Muscle layer of duodenum (tissue), 2 donors: Measurements from ENCODE around the gene HS2ST1.
"Not testable (repeated sequence)": the region's sequence is repeated elsewhere in the genome, so short reads cannot be mapped to it uniquely, and the experiment has no call there.

ENCODE experiments used
- H3K27ac ChIP-seq: one replicate; pipeline ENCODE4 v1.7.0; 2013; ENCODE audit warnings: mild to moderate bottlenecking, low read length
- H3K27me3 ChIP-seq: one replicate; pipeline ENCODE4 v1.7.0; 2013; ENCODE audit warnings: low read depth, mild to moderate bottlenecking, control low read depth, low read length
- H3K36me3 ChIP-seq, 2 donors: one replicate each; pipeline ENCODE4 v1.7.0; 2013; ENCODE audit warnings: low read length in 2 of 2, control low read depth in 1 of 2, mild to moderate bottlenecking in 1 of 2; ENCODE audit not compliant: insufficient read depth in 2 of 2, control insufficient read depth in 1 of 2
- H3K4me1 ChIP-seq, 2 donors: one replicate each; pipeline ENCODE4 v1.7.0; 2013; ENCODE audit warnings: low read length in 2 of 2, mild to moderate bottlenecking in 2 of 2, control low read depth in 1 of 2, moderate library complexity in 1 of 2; ENCODE audit not compliant: insufficient read depth in 2 of 2, control insufficient read depth in 1 of 2
- H3K4me3 ChIP-seq, 2 donors: one replicate each; pipeline ENCODE4 v1.7.0; 2013; ENCODE audit warnings: low read length in 2 of 2, low read depth in 1 of 2, mild to moderate bottlenecking in 1 of 2
- H3K9me3 ChIP-seq, 2 donors: one replicate each; pipeline ENCODE4 v1.7.0; 2013; ENCODE audit warnings: low read length in 2 of 2, control low read depth in 1 of 2, mild to moderate bottlenecking in 1 of 2; ENCODE audit not compliant: control insufficient read depth in 1 of 2
- donor health status: healthy.

HS2ST1 gene

GRCh38 chr1:86914601-86914997 lies at the start of gene HS2ST1:
TSS of gene HS2ST1 (plus strand) at chr1:86914635.
- H3K27me3 ChIP-seq: no peaks in the 10 kb centered on the region
- H3K4me1 ChIP-seq: peaks cover 9 to 19% of the 10 kb centered on the region in 2 donors

GRCh38 chr1:86865973-86866637 lies 48.3 kb upstream of the HS2ST1 start:
- Histone ChIP-seq H3K4me3 (no peak overlapping the region), H3K9me3 (no peaks in the 10 kb centered on the region), H3K27me3 (no peaks in the 10 kb centered on the region), H3K4me1 (no peaks in the 10 kb centered on the region), H3K36me3 (no peaks in the 10 kb centered on the region), H3K27ac (no peak overlapping the region)

More at GRCh38 chr1:86914601-86914997, at the start of gene HS2ST1:
- H3K9me3 ChIP-seq: no peaks in the 10 kb centered on the region
- H3K4me3 ChIP-seq: peak within 1 kb of the TSS; percentile 97 to 99
- peak within 1 kb of the TSS; percentile 98 for H3K27ac ChIP-seq
- H3K36me3 ChIP-seq: peaks cover 0 to 7% of the 10 kb centered on the region in 2 donors

DNA sequence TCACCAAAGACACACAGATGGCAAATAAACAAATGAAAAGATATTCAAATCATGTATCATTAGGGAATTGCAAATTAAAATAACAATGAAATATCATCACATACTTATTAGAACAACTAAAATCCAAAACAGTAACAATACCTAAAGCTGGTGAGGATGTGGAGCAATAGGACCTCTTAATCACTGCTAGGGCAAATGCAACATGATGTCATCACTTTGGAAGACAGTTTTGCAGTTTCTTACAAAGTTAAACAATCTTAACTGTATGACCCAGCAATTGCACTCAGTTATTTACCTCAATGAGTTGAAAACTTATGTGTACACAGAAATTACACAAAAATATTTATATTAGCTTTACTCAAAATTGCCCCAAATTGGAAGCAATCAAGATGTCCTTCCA lies 47.8 kb upstream of the HS2ST1 start:
- Histone ChIP-seq H3K4me1 (no peaks in the 10 kb centered on the region), H3K27me3 (no peaks in the 10 kb centered on the region), H3K4me3 (no peak overlapping the region), H3K9me3 (no peaks in the 10 kb centered on the region), H3K27ac (no peak overlapping the region), H3K36me3 (no peaks in the 10 kb centered on the region)

GRCh38 chr1:86867278-86867677 lies 47.2 kb upstream of the HS2ST1 start:
- H3K36me3 ChIP-seq, H3K9me3 ChIP-seq, H3K27ac ChIP-seq, H3K4me1 ChIP-seq, H3K27me3 ChIP-seq, H3K4me3 ChIP-seq: not testable (repeated sequence)

- H3K4me3 ChIP-seq: no peak overlapping the region
- no peaks in the 10 kb centered on the region for H3K27me3 ChIP-seq
- H3K9me3 ChIP-seq: no peaks in the 10 kb centered on the region
- H3K4me1 ChIP-seq: no peaks in the 10 kb centered on the region
- H3K27ac ChIP-seq: no peak overlapping the region
- no peaks in the 10 kb centered on the region for H3K36me3 ChIP-seq
Measured at GRCh38 chr1:86868477-86868876, 46.0 kb upstream of the HS2ST1 start.

DNA sequence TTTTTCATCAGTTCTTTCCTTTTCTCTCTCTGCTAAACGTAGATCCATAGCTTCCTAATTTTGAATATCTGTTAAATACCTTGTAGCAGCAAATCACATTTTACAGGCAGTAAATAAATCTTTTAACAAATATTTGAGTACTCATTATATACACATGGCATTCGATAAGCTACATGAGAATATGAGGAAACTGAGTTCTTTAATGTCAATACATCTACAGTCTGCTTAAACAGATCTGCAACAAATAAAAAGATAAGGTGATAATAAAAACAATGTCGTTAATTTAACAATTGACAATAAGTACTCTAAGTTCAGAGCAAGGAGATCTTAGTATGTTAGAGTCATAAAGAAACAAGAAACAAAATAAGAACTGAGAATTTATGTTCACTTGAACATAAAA lies 43.4 kb upstream of the HS2ST1 start:
- no peaks in the 10 kb centered on the region for H3K36me3 ChIP-seq
- H3K4me1 ChIP-seq: no peaks in the 10 kb centered on the region
- H3K27ac ChIP-seq: no peak overlapping the region
- no peak overlapping the region for H3K4me3 ChIP-seq
- no peaks in the 10 kb centered on the region for H3K27me3 ChIP-seq
- H3K9me3 ChIP-seq: no peaks in the 10 kb centered on the region

- Histone ChIP-seq H3K4me1 (no peaks in the 10 kb centered on the region), H3K27me3 (no peaks in the 10 kb centered on the region), H3K27ac (no peak overlapping the region), H3K9me3 (no peaks in the 10 kb centered on the region), H3K4me3 (no peak overlapping the region), H3K36me3 (no peaks in the 10 kb centered on the region)
Measured at GRCh38 chr1:86872086-86872485, 42.3 kb upstream of the HS2ST1 start.

DNA sequence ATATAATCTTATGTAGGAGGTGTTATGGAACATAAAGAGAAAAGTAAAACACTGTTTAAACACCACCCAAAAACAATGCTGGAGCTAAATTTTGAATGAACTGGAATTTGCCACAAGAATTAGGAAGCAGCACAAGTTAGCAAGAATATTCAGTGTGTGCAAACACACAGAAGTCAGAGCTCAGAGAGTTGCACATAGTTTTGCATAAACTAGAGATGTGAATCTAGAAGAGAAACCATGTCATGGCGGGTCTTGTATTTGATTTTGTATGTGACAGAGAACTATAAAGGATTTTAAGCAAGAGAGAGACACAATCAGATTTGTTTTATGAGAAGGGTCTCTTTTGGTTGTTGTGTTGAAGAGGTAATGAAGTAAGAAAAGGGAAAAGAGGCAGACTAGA lies 38.7 kb upstream of the HS2ST1 start:
- no peak overlapping the region for H3K4me3 ChIP-seq
- peaks cover 8 to 13% of the 10 kb centered on the region in 2 donors for H3K36me3 ChIP-seq
- no peaks in the 10 kb centered on the region for H3K4me1 ChIP-seq
- no peak overlapping the region for H3K27ac ChIP-seq
- H3K27me3 ChIP-seq: no peaks in the 10 kb centered on the region
- no peaks in the 10 kb centered on the region for H3K9me3 ChIP-seq

DNA sequence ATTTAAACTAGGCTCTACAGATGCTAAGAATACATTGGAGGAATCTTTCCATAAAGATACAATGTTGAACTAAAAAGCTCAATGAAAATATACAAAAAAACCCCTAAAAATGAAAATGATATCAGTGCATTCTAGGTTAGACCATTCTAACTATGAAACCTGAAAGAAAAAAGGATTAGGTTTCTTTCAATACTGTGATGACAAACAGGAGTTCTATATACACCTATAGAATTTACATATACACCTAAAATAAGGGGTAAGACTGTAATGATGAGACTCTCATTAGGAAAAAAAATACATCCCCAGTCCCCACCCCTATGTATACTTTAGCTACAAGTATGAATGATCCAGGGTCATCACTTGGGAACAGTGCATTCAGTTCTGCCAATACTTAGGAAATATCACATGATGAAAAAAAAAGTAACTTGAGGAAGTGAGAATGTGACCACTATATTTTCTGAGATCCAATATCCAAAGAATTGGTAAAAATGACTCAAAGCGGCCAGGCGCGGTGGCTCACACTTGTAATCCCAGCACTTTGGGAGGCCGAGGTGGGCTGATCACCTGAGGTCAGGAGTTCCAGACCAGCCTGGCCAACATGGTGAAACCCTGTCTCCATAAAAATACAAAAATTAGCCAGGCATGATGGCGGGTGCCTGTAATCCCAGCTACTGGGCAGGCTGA lies 26.8 kb upstream of the HS2ST1 start:
- Histone ChIP-seq H3K36me3 (peaks cover 0 to 4% of the 10 kb centered on the region in 2 donors), H3K27me3 (no peaks in the 10 kb centered on the region)

DNA sequence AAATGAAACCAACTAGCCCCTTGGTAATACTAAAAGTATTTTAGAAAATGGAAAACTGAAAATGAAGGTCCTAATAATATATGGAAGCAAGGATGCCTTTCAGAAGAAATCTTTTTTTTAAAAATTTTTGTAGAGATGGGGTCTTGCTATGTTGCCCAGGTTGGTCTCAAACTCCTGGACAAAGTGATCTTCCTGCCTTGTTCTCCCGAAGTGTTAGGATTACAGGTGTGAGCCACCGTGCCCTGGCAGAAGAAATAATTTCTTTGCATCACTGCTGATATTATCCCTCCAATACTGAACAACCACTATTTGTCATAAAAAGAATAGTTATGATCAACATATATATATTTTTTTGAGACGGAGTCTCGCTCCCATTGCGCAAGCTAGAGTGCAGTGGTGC lies 26.1 kb upstream of the HS2ST1 start:
- Histone ChIP-seq H3K27me3 (no peaks in the 10 kb centered on the region), H3K9me3 (no peaks in the 10 kb centered on the region), H3K4me1 (no peaks in the 10 kb centered on the region), H3K27ac (no peak overlapping the region), H3K4me3 (no peak overlapping the region), H3K36me3 (peaks cover 0 to 4% of the 10 kb centered on the region in 2 donors)

More for the DNA sequence above, 26.8 kb upstream of the HS2ST1 start:
- no peaks in the 10 kb centered on the region for H3K9me3 ChIP-seq
- H3K4me3 ChIP-seq: no peak overlapping the region
- H3K27ac ChIP-seq: no peak overlapping the region
- no peaks in the 10 kb centered on the region for H3K4me1 ChIP-seq

GRCh38 chr1:86899401-86899800 lies 15.0 kb upstream of the HS2ST1 start:
- H3K9me3 ChIP-seq: not testable (repeated sequence)

DNA sequence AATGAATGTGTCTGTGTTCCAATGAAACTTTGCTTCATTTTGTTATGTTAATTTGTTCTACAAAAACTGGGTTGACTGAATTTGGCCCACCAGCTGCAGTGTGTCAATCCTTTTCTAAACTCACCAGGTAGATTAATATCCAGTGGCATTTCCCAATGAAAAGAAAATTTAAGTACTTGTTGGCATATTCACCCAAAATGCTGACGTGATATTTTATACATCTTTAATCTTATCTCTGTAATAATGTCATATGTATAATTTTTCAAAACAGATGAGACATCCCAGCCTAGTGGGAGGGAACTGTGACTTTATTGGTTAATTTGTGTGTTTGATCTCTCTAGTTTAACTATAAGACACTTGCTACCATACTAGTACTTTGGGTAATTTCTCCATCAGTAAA lies 8.6 kb upstream of the HS2ST1 start:
- H3K36me3 ChIP-seq: peaks cover 11 to 15% of the 10 kb centered on the region in 2 donors
- no peaks in the 10 kb centered on the region for H3K27me3 ChIP-seq
- no peaks in the 10 kb centered on the region for H3K9me3 ChIP-seq
- peaks cover 0 to 4% of the 10 kb centered on the region in 2 donors for H3K4me1 ChIP-seq
- no peak overlapping the region for H3K4me3 ChIP-seq
- H3K27ac ChIP-seq: no peak overlapping the region

More at GRCh38 chr1:86899401-86899800, 15.0 kb upstream of the HS2ST1 start:
- not testable (repeated sequence) for H3K27ac ChIP-seq, H3K4me1 ChIP-seq, H3K27me3 ChIP-seq, H3K4me3 ChIP-seq
- peaks cover 15 to 22% of the 10 kb centered on the region in 2 donors for H3K36me3 ChIP-seq
